SU-DHL-6 (cell line): ENCODE measurements around the gene KRTAP10-12.

Experiments used
- H2AFZ ChIP-seq: fragments of 200-600 bp; sonication (generic); 2 replicates; pipeline ENCODE4 v1.6.1; 2014; ENCODE audit warnings: low read depth, mild to moderate bottlenecking, moderate library complexity, mixed read lengths, antibody characterized with exemption, low read length; ENCODE audit not compliant: severe bottlenecking
- H3F3A ChIP-seq: fragments of 200-600 bp; shearing (Covaris generic); 2 replicates; pipeline ENCODE4 v1.6.0; 2016; ENCODE audit warnings: antibody characterized with exemption, mild to moderate bottlenecking; ENCODE audit not compliant: insufficient read depth
- H3K27ac ChIP-seq: fragments of 200-600 bp; sonication (generic); 2 replicates; pipeline ENCODE4 v1.5.1; 2016; ENCODE audit warnings: low read depth, mild to moderate bottlenecking, low read length, moderate library complexity, mixed read lengths
- H3K27me3 ChIP-seq: fragments of 200-600 bp; sonication (generic), shearing (Covaris generic); 2 replicates; pipeline ENCODE4 v1.6.0; 2014; ENCODE audit warnings: mild to moderate bottlenecking, low read length
- H3K36me3 ChIP-seq: fragments of 200-600 bp; sonication (generic); 2 replicates; pipeline ENCODE4 v1.6.1; 2014; ENCODE audit warnings: mild to moderate bottlenecking, low read length, mixed read lengths
- H3K4me2 ChIP-seq: fragments of 300-600, 200-600 bp; shearing (Covaris generic), sonication (generic); 2 replicates; pipeline ENCODE4 v1.6.0; 2014; ENCODE audit warnings: low read length, low read depth, mild to moderate bottlenecking; ENCODE audit not compliant: poor library complexity, severe bottlenecking
- H3K4me3 ChIP-seq: fragments of 200-600 bp; sonication (generic); 2 replicates; pipeline ENCODE4 v1.5.1; 2014; ENCODE audit warnings: antibody characterized with exemption, low read length, mild to moderate bottlenecking, mixed read lengths; ENCODE audit not compliant: insufficient read depth, poor library complexity, severe bottlenecking
- H3K79me2 ChIP-seq: fragments of 200-600 bp; sonication (generic); 2 replicates; pipeline ENCODE4 v1.6.1; 2014; ENCODE audit warnings: mild to moderate bottlenecking, low read length, moderate library complexity; ENCODE audit not compliant: insufficient read depth
- H3K9ac ChIP-seq: fragments of 200-600 bp; sonication (generic); 2 replicates; pipeline ENCODE4 v1.7.0; 2014; ENCODE audit warnings: mild to moderate bottlenecking, low read length
- H3K9me2 ChIP-seq: fragments of 200-600 bp; sonication (generic); replicated peaks from 2 replicates; pipeline ENCODE4 v1.6.1; 2014; ENCODE audit warnings: low read length; ENCODE audit not compliant: insufficient read depth
- H3K9me3 ChIP-seq: fragments of 200-600 bp; sonication (generic); 2 replicates; pipeline ENCODE4 v1.6.1; 2014; ENCODE audit warnings: low read length, mixed read lengths; ENCODE audit not compliant: insufficient read depth
- H4K20me1 ChIP-seq: fragments of 200-600 bp; sonication (generic); 2 replicates; pipeline ENCODE4 v1.6.1; 2014; ENCODE audit warnings: low read depth, mild to moderate bottlenecking, antibody characterized with exemption, low read length, moderate library complexity, mixed read lengths
- EZH2phosphoT487 ChIP-seq: fragments of 200-600 bp; sonication (generic), shearing (Covaris generic); conservative IDR thresholded peaks from 2 replicates; pipeline ENCODE4 v1.6.1; 2018; ENCODE audit warnings: mild to moderate bottlenecking, antibody characterized with exemption, low read length, moderate library complexity, mixed read lengths
- TF ChIP-seq, protein P1 (sequence below): fragments of 200-600 bp; sonication (generic); IDR thresholded peaks from one replicate; pipeline ENCODE4 v1.5.1; 2017; ENCODE audit warnings: antibody characterized with exemption, mild to moderate bottlenecking, low read length, moderate library complexity; ENCODE audit not compliant: insufficient read depth, poor library complexity, severe bottlenecking

KRTAP10-12 gene

DNA sequence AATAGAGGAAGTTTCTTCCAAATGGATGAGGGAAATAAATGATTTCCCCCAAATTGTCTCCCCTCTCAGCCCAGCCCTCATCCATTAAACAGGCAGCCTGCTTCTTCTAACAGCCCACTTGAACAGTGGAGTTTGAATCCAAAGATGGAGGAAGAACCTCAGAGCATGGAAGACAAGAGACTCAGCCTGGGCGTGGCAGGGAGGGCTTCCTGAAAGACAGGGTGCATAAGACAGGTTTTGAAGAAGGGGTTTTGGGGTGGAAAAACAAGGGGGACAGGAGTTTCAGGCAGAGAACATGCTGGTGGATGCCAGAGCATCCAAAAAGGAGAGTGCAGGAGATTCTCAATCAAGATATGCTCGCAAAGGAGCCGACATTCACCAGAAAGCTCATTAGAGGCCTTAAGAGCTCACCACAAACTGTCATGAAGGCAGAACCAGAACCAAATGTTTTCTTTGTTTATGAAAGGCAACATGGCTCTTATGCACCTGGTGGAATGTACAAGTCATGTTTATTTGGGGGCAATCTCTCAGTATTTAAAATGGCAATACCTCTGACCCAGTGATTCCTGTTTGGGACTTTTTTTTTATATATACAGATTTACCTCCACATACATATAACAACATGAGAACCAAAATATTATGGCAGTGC is 40.9 kb downstream of the KRTAP10-12 start:
- Histone ChIP-seq H3K4me2 (no peak overlapping the region), H4K20me1 (no peaks in the 10 kb centered on the region), H2AFZ (no peak overlapping the region), H3K9me3 (peaks cover under 1% of the 10 kb centered on the region; the same call in 1 of the 2 replicates), H3K9me2 (no peaks in the 10 kb centered on the region), H3K9ac (no peak overlapping the region), H3K27ac (no peak overlapping the region), H3K4me3 (no peak overlapping the region), H3K36me3 (no peaks in the 10 kb centered on the region), H3K27me3 (no peaks in the 10 kb centered on the region), H3F3A (no peaks in the 10 kb centered on the region), H3K79me2 (no peaks in the 10 kb centered on the region)
- TF ChIP-seq, protein P1, sequence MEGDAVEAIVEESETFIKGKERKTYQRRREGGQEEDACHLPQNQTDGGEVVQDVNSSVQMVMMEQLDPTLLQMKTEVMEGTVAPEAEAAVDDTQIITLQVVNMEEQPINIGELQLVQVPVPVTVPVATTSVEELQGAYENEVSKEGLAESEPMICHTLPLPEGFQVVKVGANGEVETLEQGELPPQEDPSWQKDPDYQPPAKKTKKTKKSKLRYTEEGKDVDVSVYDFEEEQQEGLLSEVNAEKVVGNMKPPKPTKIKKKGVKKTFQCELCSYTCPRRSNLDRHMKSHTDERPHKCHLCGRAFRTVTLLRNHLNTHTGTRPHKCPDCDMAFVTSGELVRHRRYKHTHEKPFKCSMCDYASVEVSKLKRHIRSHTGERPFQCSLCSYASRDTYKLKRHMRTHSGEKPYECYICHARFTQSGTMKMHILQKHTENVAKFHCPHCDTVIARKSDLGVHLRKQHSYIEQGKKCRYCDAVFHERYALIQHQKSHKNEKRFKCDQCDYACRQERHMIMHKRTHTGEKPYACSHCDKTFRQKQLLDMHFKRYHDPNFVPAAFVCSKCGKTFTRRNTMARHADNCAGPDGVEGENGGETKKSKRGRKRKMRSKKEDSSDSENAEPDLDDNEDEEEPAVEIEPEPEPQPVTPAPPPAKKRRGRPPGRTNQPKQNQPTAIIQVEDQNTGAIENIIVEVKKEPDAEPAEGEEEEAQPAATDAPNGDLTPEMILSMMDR: no peak
- no peak for TF ChIP-seq EZH2phosphoT487

DNA sequence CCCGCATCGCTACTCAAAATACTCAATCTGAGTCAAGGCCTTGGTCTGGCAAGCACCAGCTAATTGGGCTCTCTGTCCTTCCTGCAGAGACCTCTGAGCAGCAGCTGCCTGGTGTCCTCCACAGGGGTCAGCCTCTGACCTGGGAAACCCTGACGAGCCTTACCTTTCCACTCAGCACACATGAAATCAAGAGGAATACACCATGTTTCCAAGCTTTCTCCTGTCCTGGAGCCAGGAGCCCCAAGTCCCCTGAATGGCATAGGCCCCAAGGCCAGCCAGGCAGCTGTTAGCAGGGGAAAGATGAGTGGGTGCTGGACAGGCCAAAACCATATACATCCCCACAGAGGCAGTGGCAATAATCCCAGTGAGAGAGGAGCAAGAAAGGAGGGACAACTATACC is 41.6 kb downstream of the KRTAP10-12 start:
- no peak overlapping the region for H2AFZ ChIP-seq
- H3K4me2 ChIP-seq: no peak overlapping the region
- H3K79me2 ChIP-seq: no peaks in the 10 kb centered on the region
- H3F3A ChIP-seq: no peaks in the 10 kb centered on the region
- no peaks in the 10 kb centered on the region for H4K20me1 ChIP-seq
- no peaks in the 10 kb centered on the region for H3K9me2 ChIP-seq
- no peak overlapping the region for H3K4me3 ChIP-seq
- no peak overlapping the region for H3K9ac ChIP-seq
- TF ChIP-seq EZH2phosphoT487: no peak
- TF ChIP-seq, protein P1: no peak
- H3K27me3 ChIP-seq: no peaks in the 10 kb centered on the region
- H3K9me3 ChIP-seq: peaks cover 8% of the 10 kb centered on the region; the same call in 1 of the 2 replicates
- no peak overlapping the region for H3K27ac ChIP-seq
- 0 out of 2 replicates have a peak, but pooled peaks cover 3% of the 10 kb centered on the region for H3K36me3 ChIP-seq

DNA sequence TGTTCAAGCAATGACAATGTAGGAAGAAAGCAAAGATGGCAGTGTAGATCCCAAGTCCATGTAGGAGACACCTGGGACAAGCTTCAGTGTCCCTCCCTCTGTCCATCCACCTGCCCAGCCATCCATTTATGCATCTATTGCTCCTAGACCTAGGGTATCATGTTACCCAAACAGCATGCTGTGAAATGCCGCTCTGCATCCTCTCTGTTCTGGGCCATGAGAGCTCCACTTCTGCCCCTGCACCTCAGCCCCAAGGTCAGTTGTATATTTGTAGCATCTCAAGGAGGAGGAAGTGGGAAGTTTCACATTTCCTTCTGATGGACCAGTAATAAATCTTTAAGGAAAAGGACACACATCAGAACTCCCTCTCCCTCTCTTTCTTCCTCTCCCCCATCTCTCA is 42.3 kb downstream of the KRTAP10-12 start:
- Histone ChIP-seq H3K36me3 (0 out of 2 replicates have a peak, but pooled peaks cover 3% of the 10 kb centered on the region), H4K20me1 (no peaks in the 10 kb centered on the region), H3K27me3 (no peaks in the 10 kb centered on the region), H3K79me2 (no peaks in the 10 kb centered on the region), H3K9me2 (no peaks in the 10 kb centered on the region), H3K4me3 (no peak overlapping the region), H3K4me2 (no peak overlapping the region), H3K9me3 (peaks cover 13% of the 10 kb centered on the region; the same call in 1 of the 2 replicates), H3K9ac (no peak overlapping the region), H2AFZ (no peak overlapping the region), H3K27ac (no peak overlapping the region), H3F3A (no peaks in the 10 kb centered on the region)
- TF ChIP-seq EZH2phosphoT487: no peak
- TF ChIP-seq, protein P1: no peak
